Activated T-helper 1 cell treated with anti-CD3 and anti-CD28 coated beads, Interleukin-2, amount 50 U/mL, for 16 hours (primary cell): Measurements from ENCODE around the gene KCTD17.

Experiments used
- DNase-seq, 2 donors: peaks; one replicate each; pipeline ENCODE4 v3.0.0-alpha.2; 2020; ENCODE audit warnings: low read depth in 1 of 2, low spot score in 1 of 2

The KCTD17 gene

GRCh38 chr22:37051391-37052385 is at the start of gene KCTD17:
Gene KCTD17 (plus strand): TSS chr22:37051742. CDS start chr22:37051761, 19 bp downstream.
- DNase-seq = peak; percentile 48 to 70

- no peak for DNase-seq
These were observed 49.7 kb upstream of the KCTD17 start for GRCh38 chr22:37001826-37002225.

GRCh38 chr22:37002633-37003032 is 48.9 kb upstream of the KCTD17 start:
- DNase-seq = no peak

GRCh38 chr22:37007651-37008050 is 43.9 kb upstream of the KCTD17 start:
- DNase-seq = no peak

GRCh38 chr22:37008365-37008764 is 43.2 kb upstream of the KCTD17 start:
- no peak for DNase-seq

- DNase-seq = no peak
These were observed 42.1 kb upstream of the KCTD17 start for GRCh38 chr22:37009490-37009889.

- DNase-seq = no peak
These were observed 41.4 kb upstream of the KCTD17 start for GRCh38 chr22:37010174-37010573.

- no peak for DNase-seq
These were observed 40.6 kb upstream of the KCTD17 start for GRCh38 chr22:37010976-37011375.

GRCh38 chr22:37011472-37011871 is 40.1 kb upstream of the KCTD17 start:
- no peak for DNase-seq

- no peak for DNase-seq
These were observed 39.2 kb upstream of the KCTD17 start for GRCh38 chr22:37012262-37012904.

GRCh38 chr22:37012956-37013355 is 38.6 kb upstream of the KCTD17 start:
- DNase-seq = no peak

- DNase-seq = no peak
These were observed 37.1 kb upstream of the KCTD17 start for GRCh38 chr22:37014415-37014806.

GRCh38 chr22:37014835-37015586 is 36.5 kb upstream of the KCTD17 start:
- no peak for DNase-seq

GRCh38 chr22:37015587-37015878 is 36.0 kb upstream of the KCTD17 start:
- no peak for DNase-seq

- DNase-seq = no peak
These were observed 35.2 kb upstream of the KCTD17 start for GRCh38 chr22:37016134-37016910.

- no peak for DNase-seq
These were observed 34.2 kb upstream of the KCTD17 start for GRCh38 chr22:37017356-37017755.

GRCh38 chr22:37018086-37018814 is 33.3 kb upstream of the KCTD17 start:
- DNase-seq = no peak

- DNase-seq = no peak
These were observed 32.7 kb upstream of the KCTD17 start for GRCh38 chr22:37018815-37019308.

- peak in 1 of 2 donors; percentile 12 for DNase-seq
These were observed 32.0 kb upstream of the KCTD17 start, which contains the start of the genes MPST and TST for GRCh38 chr22:37019309-37020191. Gene MPST (plus strand): TSS chr22:37019742. CDS start chr22:37019837, 95 bp downstream. Gene TST (minus strand): TSS chr22:37019447. CDS start chr22:37018732, 715 bp downstream.
